Posterior cingulate gyrus (tissue), 11 donors: Measurements from ENCODE around the gene SPPL3.

Experiments used
- DNase-seq, 10 donors: peaks; one replicate each; pipeline versions ENCODE4 v3.0.0 to v3.0.0-alpha.2; 2020 to 2021; ENCODE audit warnings: mixed read lengths in 3 of 10
- intact Hi-C: fragments of 100-400 bp; cut with DNase I; formaldehyde crosslinking; loops from one replicate; pipeline ENCODE4 v1.15.1; 2023

SPPL3 gene

GRCh38 chr12:120825337-120825736, 78.8 kb downstream of the SPPL3 start:
- no peak for DNase-seq
- intact Hi-C loops, result no loop called here

GRCh38 chr12:120822832-120823503, 81.2 kb downstream of the SPPL3 start:
- intact Hi-C loops, result no loop called here
- DNase-seq, result no peak

- intact Hi-C loops, result no loop called here
- DNase-seq, result no peak
Observed at GRCh38 chr12:120821878-120822277, 82.3 kb downstream of the SPPL3 start.

DNA sequence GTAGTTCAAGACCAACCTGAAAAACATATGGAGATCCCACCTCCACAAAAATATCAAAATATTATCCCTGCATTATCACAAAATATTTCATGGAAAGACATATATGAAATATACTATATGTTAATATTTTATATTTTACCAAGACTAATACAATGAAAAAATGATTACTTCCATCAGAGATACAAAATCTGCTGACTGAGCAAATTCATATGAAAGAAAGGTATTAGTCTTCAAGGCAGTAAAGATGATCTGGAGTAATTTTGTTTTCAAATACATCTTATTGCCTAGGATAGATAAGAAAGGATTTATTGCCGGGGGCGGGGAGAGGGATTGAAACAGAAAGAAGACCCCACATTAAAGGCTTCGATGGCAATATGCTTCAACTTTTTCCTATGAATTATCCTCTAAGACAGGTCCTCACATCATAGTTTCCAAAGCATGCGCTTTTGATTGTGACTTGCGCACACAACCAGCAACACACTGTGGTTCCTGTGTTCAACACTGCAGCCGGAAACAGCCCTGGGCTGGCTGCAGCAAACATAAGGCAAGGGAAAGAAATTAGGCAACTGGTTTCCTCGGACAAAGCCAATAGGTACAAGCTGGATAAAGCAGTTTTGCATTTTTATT, 83.2 kb downstream of the SPPL3 start:
- intact Hi-C loops, result no loop called here
- DNase-seq, result peak in 2 of 10 donors; percentile 41 to 82

DNA sequence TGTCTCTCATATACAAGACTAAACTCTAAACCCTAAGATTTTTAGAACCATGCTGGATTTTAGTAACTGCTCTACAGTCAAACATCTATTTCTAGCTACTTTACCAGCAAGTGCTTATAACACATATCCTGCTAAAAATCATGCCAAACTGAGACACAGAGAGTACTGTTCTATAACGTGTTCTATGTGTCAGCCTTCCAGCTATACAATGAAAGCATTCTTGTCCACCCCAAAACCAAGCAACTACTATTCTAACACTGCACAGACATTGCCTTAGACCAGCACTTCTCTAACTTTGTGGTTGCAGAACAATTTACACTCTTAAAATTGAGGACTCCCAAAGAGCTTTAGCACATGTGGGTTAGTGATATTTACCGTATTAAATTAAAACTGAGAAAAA, 85.7 kb downstream of the SPPL3 start:
- DNase-seq, result no peak
- intact Hi-C loops, result no loop called here

DNA sequence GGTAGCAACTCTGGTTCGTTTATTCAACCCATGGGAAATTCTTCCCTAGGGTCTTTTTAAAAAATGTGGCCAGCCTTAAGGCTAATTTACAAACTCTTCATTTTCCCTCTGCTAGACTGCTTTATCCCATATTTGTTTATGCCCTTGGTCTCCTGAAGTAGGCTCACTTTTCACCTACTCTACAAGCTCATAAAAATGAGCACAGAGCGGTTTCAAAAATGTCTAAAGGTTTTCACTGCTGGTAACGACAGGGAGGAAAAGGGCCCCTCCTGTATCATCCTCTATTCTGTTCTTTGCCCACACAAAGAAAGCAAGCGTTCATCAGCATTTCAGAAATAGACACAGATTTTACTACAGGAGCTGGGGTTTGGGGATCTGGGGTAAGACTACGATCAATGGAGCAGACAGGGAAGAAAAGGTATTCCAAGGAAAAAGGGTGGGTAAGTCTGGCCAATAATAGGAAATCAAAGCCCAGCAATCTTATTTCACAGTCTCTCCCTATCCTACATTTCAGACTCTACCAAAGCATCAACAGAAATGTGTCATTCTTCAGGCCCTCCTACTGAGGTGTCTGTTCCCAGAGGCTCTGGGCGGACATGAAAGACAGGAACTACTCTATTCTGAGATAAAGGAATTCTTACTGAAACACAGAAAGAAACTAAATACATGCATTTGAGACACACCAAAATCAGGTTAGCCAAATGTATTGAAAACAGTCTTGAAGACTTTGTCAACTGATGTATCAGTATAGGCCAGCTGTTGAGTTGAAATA, 86.4 kb downstream of the SPPL3 start:
- intact Hi-C loops, result no loop called here
- no peak for DNase-seq

GRCh38 chr12:120816363-120816762, 87.8 kb downstream of the SPPL3 start:
- intact Hi-C loops, result no loop called here
- no peak for DNase-seq

- intact Hi-C loops, result no loop called here
- DNase-seq, result no peak
Observed at GRCh38 chr12:120814903-120815429, 89.2 kb downstream of the SPPL3 start.

DNA sequence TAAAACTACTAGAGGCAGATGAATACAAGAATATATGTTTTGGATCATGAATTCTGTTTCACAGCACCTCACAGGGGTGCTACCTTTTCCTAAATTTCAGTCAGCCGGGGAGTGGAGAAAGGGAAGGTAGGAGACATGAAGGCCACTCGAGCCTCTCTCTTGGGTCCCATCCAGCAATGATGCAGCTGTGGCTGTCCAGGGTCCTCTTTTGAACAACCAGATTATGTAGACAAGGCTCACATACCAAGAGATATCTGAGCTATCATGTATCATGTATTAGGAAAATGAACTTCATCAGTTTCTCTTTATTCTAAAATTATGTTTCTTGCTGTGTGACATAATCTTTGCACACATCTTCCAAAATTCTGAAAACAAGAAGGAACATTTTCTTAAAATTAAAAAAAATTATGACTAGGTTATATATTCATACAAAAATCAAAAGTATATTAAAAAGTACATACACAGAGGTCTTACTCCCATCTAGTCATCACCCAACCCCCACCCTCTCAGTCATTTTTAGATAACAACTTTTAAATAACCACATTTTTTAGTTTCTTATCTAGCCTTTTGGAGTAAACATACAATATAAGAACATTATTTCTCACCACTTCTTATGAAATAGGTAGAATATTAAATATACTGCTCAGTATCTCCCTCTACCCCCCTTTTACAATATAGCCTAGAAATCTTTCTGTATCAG, 89.8 kb downstream of the SPPL3 start:
- no peak for DNase-seq
- intact Hi-C loops, result no loop called here

DNA sequence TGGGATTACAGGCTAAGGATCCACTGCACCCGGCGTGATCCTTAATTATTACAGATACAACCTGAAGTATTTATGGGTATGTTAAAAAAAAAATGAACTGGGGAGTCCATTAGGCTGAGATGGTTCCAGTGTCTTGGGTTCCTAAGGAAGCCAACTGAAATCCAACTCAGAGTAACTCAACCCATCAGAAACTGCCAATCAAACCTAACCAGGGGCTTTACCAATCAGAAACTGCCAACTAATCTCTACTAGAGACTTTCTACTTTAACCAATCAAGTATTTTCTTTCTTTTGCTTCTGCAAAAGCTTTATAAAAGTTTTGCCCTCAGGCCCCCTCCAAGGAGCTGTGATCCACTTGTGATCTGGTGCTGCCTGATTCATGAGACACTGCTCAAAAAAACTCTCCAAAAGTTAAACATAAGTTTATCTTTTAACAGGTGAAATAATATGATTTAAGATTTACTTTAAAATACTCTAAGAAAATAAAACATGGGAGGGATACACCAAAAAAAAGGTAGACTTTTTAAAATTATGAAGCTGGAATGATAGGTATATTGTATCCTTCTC, 90.5 kb downstream of the SPPL3 start:
- intact Hi-C loops, result no loop called here
- no peak for DNase-seq

DNA sequence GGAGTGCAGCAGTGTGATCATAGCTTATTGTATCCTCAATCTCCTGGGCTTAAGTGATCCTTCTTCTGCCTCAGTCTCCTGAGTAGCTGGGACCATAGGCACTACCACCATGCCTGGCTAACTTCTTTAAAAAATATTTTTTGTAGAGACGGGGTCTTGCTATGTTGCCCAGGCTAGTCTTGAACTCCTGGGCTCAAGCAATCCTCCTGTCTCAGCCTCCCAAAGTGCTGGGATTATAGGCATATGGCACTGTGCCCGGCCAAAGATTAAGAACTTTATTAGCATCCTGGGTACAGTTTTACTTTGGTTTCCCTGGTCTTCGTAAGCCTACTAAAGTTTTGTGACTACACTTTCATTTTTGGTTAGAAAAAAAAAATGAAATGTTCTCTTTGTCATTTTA, 94.1 kb downstream of the SPPL3 start:
- DNase-seq, result no peak
- intact Hi-C loops, result no loop called here

- intact Hi-C loops, result no loop called here
- DNase-seq, result no peak
Observed at GRCh38 chr12:120804428-120804827, 99.7 kb downstream of the SPPL3 start.

DNA sequence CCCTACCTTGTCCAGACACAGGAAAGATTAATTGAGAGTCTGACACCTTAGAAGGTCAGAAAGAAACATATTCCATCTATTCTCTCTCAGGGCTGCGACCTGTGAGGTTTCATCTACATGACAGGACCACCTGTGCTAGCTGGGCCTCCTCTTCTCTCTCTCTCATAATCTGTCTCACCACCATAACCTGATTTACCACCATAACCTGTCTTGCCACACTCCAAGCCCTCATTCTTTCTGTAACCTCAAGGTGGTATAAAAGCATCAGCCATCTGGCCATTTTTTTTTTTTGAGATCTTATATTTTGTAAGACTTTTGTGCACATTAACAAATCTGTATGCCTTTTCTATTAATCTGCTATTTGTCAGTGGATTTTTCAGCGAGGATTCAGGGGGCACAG, 103.0 kb downstream of the SPPL3 start:
- no peak for DNase-seq
- intact Hi-C loops, result no loop called here

DNA sequence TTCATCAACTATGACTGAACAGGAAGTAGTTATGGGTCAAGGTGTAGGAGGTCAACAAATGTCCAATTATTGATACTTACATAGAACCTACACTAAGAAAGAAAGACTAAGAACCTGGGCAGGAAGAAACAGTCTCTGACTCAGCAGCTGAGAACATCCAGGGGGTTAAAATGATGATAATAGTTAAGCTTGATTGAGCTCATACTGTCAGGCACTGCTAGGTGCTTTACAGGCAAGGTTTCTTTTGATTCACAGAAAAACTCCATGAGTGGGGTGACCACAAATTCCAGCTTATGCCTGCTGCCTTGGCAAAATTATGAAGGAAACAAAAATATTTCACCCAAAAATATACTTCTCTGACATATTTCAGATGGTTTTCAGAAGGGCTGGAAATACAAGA, 103.5 kb downstream of the SPPL3 start:
- no peak for DNase-seq
- intact Hi-C loops, result no loop called here

GRCh38 chr12:120799243-120800045, 104.7 kb downstream of the SPPL3 start:
- no peak for DNase-seq
- intact Hi-C loops, result no loop called here

DNA sequence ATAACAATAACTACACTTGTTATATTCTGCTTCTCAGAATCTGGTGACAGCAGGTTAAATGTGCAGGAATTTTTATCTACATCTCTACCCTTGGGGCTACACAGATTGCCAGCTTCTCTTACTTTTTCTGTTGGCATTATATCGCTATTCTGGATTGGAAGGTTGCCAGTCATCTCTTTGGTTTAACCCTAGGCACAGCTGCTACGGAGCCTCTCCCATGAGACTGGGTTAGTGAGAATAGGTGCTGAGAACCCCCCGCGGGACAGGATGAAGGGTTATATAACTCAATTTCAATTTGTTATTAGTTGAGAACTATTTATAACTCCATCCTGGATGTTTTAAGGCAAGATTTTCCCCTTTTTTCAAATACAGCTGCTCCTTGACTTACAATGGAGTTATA, 105.5 kb downstream of the SPPL3 start:
- intact Hi-C loops, result no loop called here
- no peak for DNase-seq

GRCh38 chr12:120797677-120798642, 106.2 kb downstream of the SPPL3 start:
- DNase-seq, result no peak
- intact Hi-C loops, result no loop called here

DNA sequence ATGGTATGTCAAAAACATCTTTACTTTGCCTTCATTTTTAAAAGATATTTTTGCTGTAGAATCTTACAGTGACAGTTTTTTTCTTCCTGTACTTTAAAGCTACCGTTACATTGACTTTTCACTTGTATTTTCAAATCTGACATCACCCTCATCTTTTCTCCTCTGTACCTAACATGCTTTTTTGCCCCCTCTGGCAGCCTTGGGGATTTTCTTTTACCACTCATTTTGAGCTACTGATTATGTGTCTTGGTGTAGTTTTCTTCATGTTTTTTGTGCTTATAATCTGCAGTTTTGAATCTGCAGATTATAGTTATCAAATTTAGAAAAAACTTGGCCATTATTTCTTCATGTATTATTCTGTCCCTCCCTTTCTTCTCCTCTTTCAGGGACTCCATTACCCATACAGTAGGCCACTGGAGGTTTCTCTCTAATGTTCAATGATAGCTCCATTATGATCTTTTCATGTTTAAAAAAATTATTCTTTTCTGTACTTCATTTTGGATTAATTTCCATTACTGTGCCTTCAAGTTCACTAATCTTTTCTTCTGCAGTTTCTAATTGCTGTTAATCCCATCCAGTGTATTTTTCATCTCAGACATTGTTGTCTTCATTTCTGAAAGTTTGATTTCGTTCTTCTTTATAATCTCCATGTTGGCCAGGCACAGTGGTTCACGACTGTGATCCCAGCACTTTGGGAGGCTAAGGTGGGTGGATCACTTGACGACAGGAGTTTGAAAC, 108.5 kb downstream of the SPPL3 start:
- DNase-seq, result no peak
- intact Hi-C loops, result no loop called here
